Adipocyte (in vitro differentiated cells): Measurements from ENCODE around the gene GATAD2B.

Source experiments
- DNase-seq: peaks from one replicate; pipeline ENCODE4 v3.0.0-alpha.2; 2015; ENCODE audit warnings: low read depth
- H3K27me3 ChIP-seq: replicated peaks from 2 replicates; pipeline ENCODE4 v1.7.0; 2013; ENCODE audit warnings: mild to moderate bottlenecking, low read length, moderate library complexity; ENCODE audit not compliant: control insufficient read depth, insufficient read depth
- H3K36me3 ChIP-seq: 2 replicates; pipeline ENCODE4 v1.7.0; 2013; ENCODE audit warnings: low read length, mild to moderate bottlenecking, moderate library complexity; ENCODE audit not compliant: control insufficient read depth, insufficient read depth, severe bottlenecking
- H3K4me1 ChIP-seq: 2 replicates; pipeline ENCODE4 v1.7.0; 2013; ENCODE audit warnings: mild to moderate bottlenecking, low read length, moderate library complexity; ENCODE audit not compliant: control insufficient read depth, insufficient read depth
- H3K4me3 ChIP-seq: 2 replicates; pipeline ENCODE4 v1.7.0; 2013; ENCODE audit warnings: mild to moderate bottlenecking, low read length, moderate library complexity
- H3K9ac ChIP-seq: 2 replicates; pipeline ENCODE4 v1.7.0; 2013; ENCODE audit warnings: mild to moderate bottlenecking, low read length, moderate library complexity
- H3K9me3 ChIP-seq: 2 replicates; pipeline ENCODE4 v1.7.0; 2013; ENCODE audit warnings: mild to moderate bottlenecking, low read length, moderate library complexity; ENCODE audit not compliant: control insufficient read depth

The GATAD2B gene

GRCh38 chr1:153778051-153778823, 144.5 kb downstream of the GATAD2B start:
- Histone ChIP-seq H3K4me3 (peak overlapping the region; percentile 94), H3K27me3 (no peaks in the 10 kb centered on the region), H3K9me3 (no peaks in the 10 kb centered on the region), H3K9ac (peak overlapping the region; percentile 99), H3K36me3 (peaks cover 23% of the 10 kb centered on the region), H3K4me1 (peaks cover 58% of the 10 kb centered on the region)
- DNase-seq: no peak

- DNase-seq: no peak
- Histone ChIP-seq H3K9me3 (no peaks in the 10 kb centered on the region), H3K27me3 (no peaks in the 10 kb centered on the region), H3K36me3 (peaks cover 28% of the 10 kb centered on the region), H3K4me3 (peak overlapping the region; percentile 94), H3K4me1 (peaks cover 59% of the 10 kb centered on the region), H3K9ac (peak overlapping the region; percentile 99)
Observed at GRCh38 chr1:153777648-153778047, 145.1 kb downstream of the GATAD2B start.

GRCh38 chr1:153776845-153777370, 145.9 kb downstream of the GATAD2B start:
- Histone ChIP-seq H3K4me3 (peak overlapping the region; percentile 94), H3K9me3 (no peaks in the 10 kb centered on the region), H3K4me1 (peaks cover 66% of the 10 kb centered on the region), H3K27me3 (no peaks in the 10 kb centered on the region), H3K36me3 (peaks cover 35% of the 10 kb centered on the region), H3K9ac (peak overlapping the region; percentile 99)
- no peak for DNase-seq

- no peaks in the 10 kb centered on the region for H3K9me3 ChIP-seq
- peak overlapping the region; percentile 99 for H3K9ac ChIP-seq
- H3K36me3 ChIP-seq: peaks cover 41% of the 10 kb centered on the region
- H3K27me3 ChIP-seq: no peaks in the 10 kb centered on the region
- H3K4me3 ChIP-seq: peak overlapping the region; percentile 94
- H3K4me1 ChIP-seq: peaks cover 68% of the 10 kb centered on the region
- DNase-seq: no peak
Observed at GRCh38 chr1:153776352-153776751, 146.4 kb downstream of the GATAD2B start.

- Histone ChIP-seq H3K4me1 (peaks cover 73% of the 10 kb centered on the region), H3K9me3 (no peaks in the 10 kb centered on the region), H3K9ac (peak overlapping the region; percentile 99), H3K4me3 (peak overlapping the region; percentile 94), H3K36me3 (peaks cover 44% of the 10 kb centered on the region), H3K27me3 (no peaks in the 10 kb centered on the region)
- DNase-seq: peak; percentile 71
Observed at GRCh38 chr1:153775458-153776327, 147.1 kb downstream of the GATAD2B start.

GRCh38 chr1:153774780-153775457, 147.9 kb downstream of the GATAD2B start, which contains the start of gene SLC27A3:
Gene SLC27A3 (plus strand): TSS chr1:153775407. CDS start chr1:153775498, 91 bp downstream.
- H3K4me3 ChIP-seq: peak within 1 kb of the TSS; percentile 94
- H3K4me1 ChIP-seq: peaks cover 72% of the 10 kb centered on the region
- peak within 1 kb of the TSS; percentile 99 for H3K9ac ChIP-seq
- no peaks in the 10 kb centered on the region for H3K27me3 ChIP-seq
- H3K36me3 ChIP-seq: peaks cover 46% of the 10 kb centered on the region
- DNase-seq: peak; percentile 71
- no peaks in the 10 kb centered on the region for H3K9me3 ChIP-seq

- Histone ChIP-seq H3K9ac (peak overlapping the region; percentile 99), H3K27me3 (no peaks in the 10 kb centered on the region), H3K4me3 (peak overlapping the region; percentile 94), H3K36me3 (peaks cover 45% of the 10 kb centered on the region), H3K9me3 (no peaks in the 10 kb centered on the region), H3K4me1 (peaks cover 66% of the 10 kb centered on the region)
- DNase-seq: no peak
Observed at GRCh38 chr1:153774026-153774595, 148.7 kb downstream of the GATAD2B start.

GRCh38 chr1:153773096-153773921, 149.5 kb downstream of the GATAD2B start:
- Histone ChIP-seq H3K4me1 (peaks cover 58% of the 10 kb centered on the region), H3K9ac (peak overlapping the region; percentile 99), H3K36me3 (peaks cover 45% of the 10 kb centered on the region), H3K27me3 (no peaks in the 10 kb centered on the region), H3K4me3 (peak overlapping the region; percentile 48), H3K9me3 (no peaks in the 10 kb centered on the region)
- DNase-seq: no peak

GRCh38 chr1:153771841-153772593, 150.8 kb downstream of the GATAD2B start:
- Histone ChIP-seq H3K9ac (peak overlapping the region; percentile 99), H3K27me3 (no peaks in the 10 kb centered on the region), H3K36me3 (peaks cover 56% of the 10 kb centered on the region), H3K4me1 (peaks cover 45% of the 10 kb centered on the region), H3K9me3 (no peaks in the 10 kb centered on the region), H3K4me3 (no peak overlapping the region)
- no peak for DNase-seq
